ENCODE data around the gene HNRNPUL2. TPM values are rescaled to one million over a fixed set of nuclear protein-coding genes. Genes with fewer than 3 reads are reported as not detected.
A peak's percentile ranks its signal among the peaks of the same experiment; 100 is the strongest.

Gene HNRNPUL2
- total and polyA plus RNA-seq, 9 of the 15 experiments (the other 6 are each of a cell fraction or from before 2014, with no cell fraction given): 0.89 to 44.3 (median 15.2) TPM

- TF ChIP-seq DIDO1 (tag; IDR thresholded peaks at IDR 0.05; ENCODE audit: low read depth) (peak; percentile 81; the same call in 1 of the 2 replicates), CAMTA2 (CRISPR knock-in tag; conservative IDR thresholded peaks at IDR 0.05) (no peak), U2AF1 (optimal IDR thresholded peaks at IDR 0.05; ENCODE audit: low read depth, low read length) (no peak), COPS2 (conservative IDR thresholded peaks at IDR 0.05) (no peak), PREB (CRISPR knock-in tag; IDR thresholded peaks at IDR 0.05) (no peak), ZNF431 (CRISPR knock-in tag; IDR thresholded peaks at IDR 0.05) (no peak), POLR2A (conservative IDR thresholded peaks at IDR 0.05) (peak; percentile 98), STAT5B (CRISPR knock-in tag; IDR thresholded peaks at IDR 0.05) (no peak), FOXA3 (CRISPR knock-in tag; conservative IDR thresholded peaks at IDR 0.05 in 1 of 2, IDR thresholded peaks at IDR 0.05 in 1 of 2) (peak in 1 of 2 experiments; percentile 39; a peak in 1 of 4 replicates), ZNF57 (CRISPR knock-in tag; IDR thresholded peaks at IDR 0.05) (no peak), GABPB2 (CRISPR knock-in tag; conservative IDR thresholded peaks at IDR 0.05) (no peak), AFF1 (IDR thresholded peaks at IDR 0.05; ENCODE audit: low read depth in 1 of 2, partially characterized antibody in 2 of 2) (no peak), EP300 (IDR thresholded peaks at IDR 0.05; ENCODE audit: low read length) (no peak)
- TF ChIP-seq, protein P1, sequence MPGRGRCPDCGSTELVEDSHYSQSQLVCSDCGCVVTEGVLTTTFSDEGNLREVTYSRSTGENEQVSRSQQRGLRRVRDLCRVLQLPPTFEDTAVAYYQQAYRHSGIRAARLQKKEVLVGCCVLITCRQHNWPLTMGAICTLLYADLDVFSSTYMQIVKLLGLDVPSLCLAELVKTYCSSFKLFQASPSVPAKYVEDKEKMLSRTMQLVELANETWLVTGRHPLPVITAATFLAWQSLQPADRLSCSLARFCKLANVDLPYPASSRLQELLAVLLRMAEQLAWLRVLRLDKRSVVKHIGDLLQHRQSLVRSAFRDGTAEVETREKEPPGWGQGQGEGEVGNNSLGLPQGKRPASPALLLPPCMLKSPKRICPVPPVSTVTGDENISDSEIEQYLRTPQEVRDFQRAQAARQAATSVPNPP (IDR thresholded peaks at IDR 0.05; ENCODE audit: borderline replicate concordance, insufficient read depth, insufficient read length): no peak
Measured at GRCh38 chr11:62753736-62754603, 26.7 kb upstream of the HNRNPUL2 start, which contains the start of gene ZBTB3 (continued).
